Stomach (tissue), 19 donors: ENCODE measurements around the gene PSMB11. TPM values are rescaled to one million over a fixed set of nuclear protein-coding genes. Genes with fewer than 3 reads are reported as not detected.

Experiments used
- DNase-seq, 2 donors: peaks; one replicate each; pipeline versions ENCODE4 v3.0.0 to v3.0.0-alpha.2; 2013 to 2019
- H3K27ac ChIP-seq, 5 donors: fragments of 200-600 bp in 4 of 5; sonication (generic) in 4 of 5; one replicate each; pipeline ENCODE4 v1.5.1; 2013 to 2019; ENCODE audit warnings: mild to moderate bottlenecking in 1 of 5, moderate library complexity in 1 of 5
- H3K27me3 ChIP-seq, 3 donors: fragments of 200-600 bp; sonication (generic); one replicate each; pipeline ENCODE4 v1.5.1; 2017 to 2019; ENCODE audit warnings: mixed run types in 1 of 3
- H3K36me3 ChIP-seq, 4 donors: fragments of 200-600 bp; sonication (generic); 1 replicate in 3 of 4; 2 replicates in 1 of 4; pipeline ENCODE4 v1.5.1; 2016 to 2019
- H3K4me1 ChIP-seq, 4 donors: fragments of 200-600 bp; sonication (generic); one replicate each; pipeline ENCODE4 v1.5.1; 2016 to 2019
- H3K4me3 ChIP-seq, 4 donors: fragments of 200-600 bp; sonication (generic) in 3 of 4; one replicate each; pipeline ENCODE4 v1.5.1; 2016 to 2019; ENCODE audit warnings: mild to moderate bottlenecking in 1 of 4
- H3K9me3 ChIP-seq, 4 donors: fragments of 200-600 bp; sonication (generic); one replicate each; pipeline ENCODE4 v1.5.1; 2016 to 2019
- CTCF ChIP-seq, 7 experiments: fragments of 450-650 bp in 4 of 7; fragments of 200-600 bp in 3 of 7; sonication (generic) in 3 of 7; IDR thresholded peaks; one replicate each; pipeline ENCODE4 v1.5.1; 2016 to 2019; ENCODE audit warnings: antibody characterized with exemption in 7 of 7, control low read depth in 2 of 7, mild to moderate bottlenecking in 1 of 7
- EP300 ChIP-seq: sonication (generic); formaldehyde crosslinking; IDR thresholded peaks from one replicate; pipeline ENCODE4 v1.6.1; 2017; ENCODE audit warnings: antibody characterized with exemption
- POLR2A ChIP-seq, 4 donors: fragments of 450-650 bp; IDR thresholded peaks; one replicate each; pipeline ENCODE4 v1.6.1; 2016; ENCODE audit warnings: antibody characterized with exemption in 4 of 4, control low read depth in 2 of 4, mild to moderate bottlenecking in 1 of 4, moderate library complexity in 1 of 4
- POLR2AphosphoS5 ChIP-seq, 3 donors: sonication (generic); formaldehyde crosslinking; IDR thresholded peaks; one replicate each; pipeline ENCODE4 v1.6.1; 2016; ENCODE audit warnings: antibody characterized with exemption in 3 of 3
- WGBS, 5 donors: extraction: QIAGEN DNeasy Blood & Tissue Kit in 3 of 5; methylation state at CpG; one replicate each; pipeline versions ENCODE4 v1.1.5 to v1.1.7; 2013 to 2018; 5-methylcytosine and 5-hydroxymethylcytosine counted together
- intact Hi-C: fragments of 100-400 bp; cut with DNase I; formaldehyde crosslinking; loops from one replicate; pipeline ENCODE4 v1.15.1; 2023; ENCODE audit warnings: low total_unique reads
- long read RNA-seq, 10 donors: transcript quantifications; one replicate each; lab custom pipeline, GENCODE V29; 2026
- polyA plus RNA-seq, 3 donors: library from polyadenylated mRNA; stranded (reverse); fragments of 200-250 nt; gene quantifications; one replicate each; pipeline ENCODE4 v1.2.3, GENCODE V29; 2013
- total RNA-seq, 5 donors: library from RNA; depleted of rRNA; stranded (reverse); fragments of >200 nt; gene quantifications; one replicate each; pipeline versions ENCODE4 v1.1.0 to v1.2.3, GENCODE V29; 2014 to 2016
- donor health status: healthy with polysubstance abuse.
- donor health status: Bipolar disorder and iron deficiency.
- donor health status: healthy.

The PSMB11 gene
- not detected for total RNA-seq
- polyA plus RNA-seq = not detected
- long read RNA-seq, donor 1 = 0 reads
- long read RNA-seq, donor 2 = 0 reads
- long read RNA-seq, donor 3 = 0 reads
- long read RNA-seq, donor 4 = 0 reads
- long read RNA-seq, donor 5 = 0 reads
- long read RNA-seq, donor 6 = 0 reads
- long read RNA-seq, donor 7, partial matches to known transcripts = 0 of 1 reads
- long read RNA-seq, donor 7, other reads (novel, unspliced or antisense) = 0 of 1 reads
- long read RNA-seq, donor 8 = 0 reads
- long read RNA-seq, donor 9 = 0 reads
- long read RNA-seq, donor 10 = 0 reads

- intact Hi-C loops = no loop called here
- no peak within 1 kb of the TSS for H3K27ac ChIP-seq
- no peak for DNase-seq
- no peak within 1 kb of the TSS for H3K4me3 ChIP-seq
- WGBS, 5 donors = 90 to 95% (median 94%) methylated on average over 25 to 36 of the region's 36 CpGs
- TF ChIP-seq POLR2AphosphoS5 (IDR thresholded peaks at IDR 0.05) (no peak), POLR2A (IDR thresholded peaks at IDR 0.05) (no peak), CTCF (IDR thresholded peaks at IDR 0.05) (no peak), EP300 (no peak)
- H3K9me3 ChIP-seq = no peaks in the 10 kb centered on the region
- H3K4me1 ChIP-seq = peaks cover 0 to 18% (median 8%) of the 10 kb centered on the region in 4 donors
- no peaks in the 10 kb centered on the region for H3K36me3 ChIP-seq
- peaks cover 0 to 4% (median 0%) of the 10 kb centered on the region in 3 donors for H3K27me3 ChIP-seq
Measured at GRCh38 chr14:23042162-23042965, at the start of gene PSMB11. PSMB11 (plus strand) TSS chr14:23042212; CDS start chr14:23042226, 14 bp downstream.

- H3K4me3 ChIP-seq = no peak overlapping the region
- peaks cover 0 to 12% (median 5%) of the 10 kb centered on the region in 4 donors for H3K4me1 ChIP-seq
- intact Hi-C loops = no loop called here
- peaks cover 0 to 26% (median 22%) of the 10 kb centered on the region in 4 donors for H3K36me3 ChIP-seq
- no peak for DNase-seq
- H3K27ac ChIP-seq = no peak overlapping the region
- TF ChIP-seq POLR2A (IDR thresholded peaks at IDR 0.05) (no peak), EP300 (no peak), CTCF (IDR thresholded peaks at IDR 0.05) (no peak), POLR2AphosphoS5 (IDR thresholded peaks at IDR 0.05) (no peak)
- H3K9me3 ChIP-seq = no peaks in the 10 kb centered on the region
- H3K27me3 ChIP-seq = no peaks in the 10 kb centered on the region
Measured at GRCh38 chr14:22993517-22993916, 48.5 kb upstream of the PSMB11 start.

GRCh38 chr14:22994762-22995275, 47.2 kb upstream of the PSMB11 start:
- intact Hi-C loops = no loop called here
- TF ChIP-seq CTCF (IDR thresholded peaks at IDR 0.05) = peak in 5 of 7 experiments; percentile 7 to 40 (median 30)
- TF ChIP-seq POLR2AphosphoS5 (IDR thresholded peaks at IDR 0.05) = no peak
- TF ChIP-seq POLR2A (IDR thresholded peaks at IDR 0.05) = no peak
- 4 to 14% (median 9%) methylated on average over 4 of the region's 4 CpGs for WGBS, 5 donors
- Histone ChIP-seq H3K27me3 (no peaks in the 10 kb centered on the region), H3K4me3 (no peak overlapping the region), H3K9me3 (no peaks in the 10 kb centered on the region), H3K27ac (no peak overlapping the region), H3K36me3 (peaks cover 0 to 21% (median 15%) of the 10 kb centered on the region in 4 donors), H3K4me1 (peaks cover 0 to 14% (median 11%) of the 10 kb centered on the region in 4 donors)
- peak in 1 of 2 donors; percentile 76 for DNase-seq

- no peak overlapping the region for H3K4me3 ChIP-seq
- no peak for TF ChIP-seq POLR2AphosphoS5 (IDR thresholded peaks at IDR 0.05)
- no peak for DNase-seq
- H3K9me3 ChIP-seq = no peaks in the 10 kb centered on the region
- H3K36me3 ChIP-seq = peaks cover 0 to 18% (median 12%) of the 10 kb centered on the region in 4 donors
- intact Hi-C loops = no loop called here
- WGBS, 5 donors = 91 to 97% (median 93%) methylated on average over 9 of the region's 9 CpGs
- H3K27me3 ChIP-seq = no peaks in the 10 kb centered on the region
- peaks cover 0 to 14% (median 12%) of the 10 kb centered on the region in 4 donors for H3K4me1 ChIP-seq
- H3K27ac ChIP-seq = no peak overlapping the region
Measured at GRCh38 chr14:22995889-22996625, 46.0 kb upstream of the PSMB11 start.
